RPMI7951 (cell line): ENCODE measurements around the gene MIAT. TPM values are rescaled to one million over a fixed set of nuclear protein-coding genes. Genes with fewer than 3 reads are reported as not detected.

ENCODE experiments used
- total RNA-seq: library from RNA; depleted of rRNA; stranded (reverse); fragments of >200 nt; shearing (Covaris generic); gene quantifications from 2 replicates; pipeline ENCODE4 v1.2.3, GENCODE V29; 2014; rRNA removed

Gene MIAT
- total RNA-seq, 1 experiment from 2014 or later, result 0.48 TPM

Other genes with a start within 250 kb of the MIAT start
- gene ASPHD2, start 228.3 kb upstream of the MIAT start, total RNA-seq, result 1.4 and 2.2 TPM in 2 replicates
- gene HPS4, start 173.8 kb upstream of the MIAT start, total RNA-seq, result 18.5 and 19.3 TPM in 2 replicates
- gene SRRD, start 173.7 kb upstream of the MIAT start, total RNA-seq, result 15.0 and 23.0 TPM in 2 replicates
- gene TFIP11, start 145.1 kb upstream of the MIAT start, total RNA-seq, result 21.6 and 28.3 TPM in 2 replicates
- gene TPST2, start 67.5 kb upstream of the MIAT start, total RNA-seq, result 50.8 and 54.2 TPM in 2 replicates
- 0.12 TPM in 1 of 2 replicates, not detected in the other for gene CRYBB1, start 39.6 kb upstream of the MIAT start, total RNA-seq
- gene CRYBA4, start 35.6 kb upstream of the MIAT start, total RNA-seq, result not detected in 2 replicates